ENCODE measurements around the gene ABCC10.

GRCh38 chr6:43447604-43448003 is 20.3 kb downstream of the ABCC10 start:
- no peak for TF ChIP-seq CTCF (IDR thresholded peaks at IDR 0.05)
- no peak for TF ChIP-seq E2F5 (CRISPR knock-in tag; IDR thresholded peaks at IDR 0.05)
- no peak for TF ChIP-seq NFYB (CRISPR knock-in tag; conservative IDR thresholded peaks at IDR 0.05; ENCODE audit: low read depth)
- no peak for TF ChIP-seq SP1 (CRISPR knock-in tag; conservative IDR thresholded peaks at IDR 0.05)
- no peak for TF ChIP-seq ATF6 (CRISPR knock-in tag; IDR thresholded peaks at IDR 0.05)
- TF ChIP-seq EMX1 (CRISPR knock-in tag; IDR thresholded peaks at IDR 0.05) = no peak
- no peak for TF ChIP-seq JUN (CRISPR knock-in tag; IDR thresholded peaks at IDR 0.05)
- no peak for TF ChIP-seq USF1 (CRISPR knock-in tag; IDR thresholded peaks at IDR 0.05)
- no peak for TF ChIP-seq ATF2 (CRISPR knock-in tag; IDR thresholded peaks at IDR 0.05; ENCODE audit: borderline replicate concordance, low read depth)
- TF ChIP-seq HMGXB4 (CRISPR knock-in tag; IDR thresholded peaks at IDR 0.05) = no peak
- no peak for TF ChIP-seq ZNF671 (CRISPR knock-in tag; IDR thresholded peaks at IDR 0.05)
- TF ChIP-seq SMAD4 (CRISPR knock-in tag; IDR thresholded peaks at IDR 0.05) = no peak
- TF ChIP-seq AFF4 (CRISPR knock-in tag; IDR thresholded peaks at IDR 0.05; ENCODE audit: borderline replicate concordance) = no peak
